ENCODE results near the gene PANX2. TPM values are rescaled to one million over a fixed set of nuclear protein-coding genes. Genes with fewer than 3 reads are reported as not detected.

Gene PANX2
- total and polyA plus RNA-seq, 4 donors: 0.39 to 14.8 (median 1.5) TPM

- no peaks in the 10 kb centered on the region for H3K27me3 ChIP-seq (ENCODE audit: control insufficient read depth in 4 of 4, insufficient read depth in 4 of 4, low read length in 3 of 4)
- peaks cover 13 to 70% (median 51%) of the 10 kb centered on the region in 4 donors for H3K4me1 ChIP-seq (ENCODE audit: control insufficient read depth in 4 of 4, insufficient read depth in 4 of 4, low read length in 3 of 4)
- TF ChIP-seq FOXA2 (IDR thresholded peaks at IDR 0.05) (no peak), HNF4G (IDR thresholded peaks at IDR 0.05) (no peak), RAD21 (IDR thresholded peaks at IDR 0.05) (no peak), CTCF (IDR thresholded peaks at IDR 0.05; ENCODE audit: low read depth, low read length, missing input control) (no peak), HNF4A (conservative IDR thresholded peaks at IDR 0.05) (no peak), ZBTB33 (IDR thresholded peaks at IDR 0.05) (no peak), SP1 (IDR thresholded peaks at IDR 0.05) (no peak), NR2F2 (IDR thresholded peaks at IDR 0.05) (no peak), TAF1 (conservative IDR thresholded peaks at IDR 0.05) (no peak)
- TF ChIP-seq, protein P1, sequence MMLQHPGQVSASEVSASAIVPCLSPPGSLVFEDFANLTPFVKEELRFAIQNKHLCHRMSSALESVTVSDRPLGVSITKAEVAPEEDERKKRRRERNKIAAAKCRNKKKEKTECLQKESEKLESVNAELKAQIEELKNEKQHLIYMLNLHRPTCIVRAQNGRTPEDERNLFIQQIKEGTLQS (IDR thresholded peaks at IDR 0.05): no peak
- peaks cover 0 to 31% (median 1%) of the 10 kb centered on the region in 4 donors for H3K36me3 ChIP-seq (ENCODE audit: control insufficient read depth in 4 of 4, insufficient read depth in 3 of 4, low read depth in 1 of 4, low read length in 3 of 4)
- H3K9ac ChIP-seq (ENCODE audit: low read depth in 1 of 2, low read length in 2 of 2): no peak overlapping the region
- H3K27ac ChIP-seq (ENCODE audit: low read depth in 1 of 2, low read length in 2 of 2): no peak overlapping the region
- 96% methylated on average over 61 of the region's 61 CpGs for WGBS
- H3K4me3 ChIP-seq (ENCODE audit: low read depth in 1 of 3, low read length in 3 of 3): no peak overlapping the region
- DNase-seq (ENCODE audit: low spot score): no peak
- no peaks in the 10 kb centered on the region for H3K9me3 ChIP-seq (ENCODE audit: control insufficient read depth in 4 of 4, low read length in 3 of 4)
These were observed 27.5 kb downstream of the PANX2 start for GRCh38 chr22:50197856-50198623.

- Histone ChIP-seq H3K4me3 (ENCODE audit: low read depth in 1 of 3, low read length in 3 of 3) (no peak overlapping the region), H3K36me3 (ENCODE audit: control insufficient read depth in 4 of 4, insufficient read depth in 3 of 4, low read depth in 1 of 4, low read length in 3 of 4) (peaks cover 0 to 26% (median 1%) of the 10 kb centered on the region in 4 donors), H3K9me3 (ENCODE audit: control insufficient read depth in 4 of 4, low read length in 3 of 4) (no peaks in the 10 kb centered on the region), H3K4me1 (ENCODE audit: control insufficient read depth in 4 of 4, insufficient read depth in 4 of 4, low read length in 3 of 4) (peaks cover 13 to 70% (median 52%) of the 10 kb centered on the region in 4 donors), H3K27me3 (ENCODE audit: control insufficient read depth in 4 of 4, insufficient read depth in 4 of 4, low read length in 3 of 4) (no peaks in the 10 kb centered on the region), H3K27ac (ENCODE audit: low read depth in 1 of 2, low read length in 2 of 2) (no peak overlapping the region), H3K9ac (ENCODE audit: low read depth in 1 of 2, low read length in 2 of 2) (no peak overlapping the region)
- TF ChIP-seq EGR1 (IDR thresholded peaks at IDR 0.05; ENCODE audit: low read depth in 2 of 2): no peak
- no peak for TF ChIP-seq ZBTB33 (IDR thresholded peaks at IDR 0.05)
- DNase-seq (ENCODE audit: low spot score): no peak
- 92% methylated on average over 16 of the region's 16 CpGs for WGBS
These were observed 28.1 kb downstream of the PANX2 start for GRCh38 chr22:50198624-50199017.
